ENCODE data around the gene SLC2A10. TPM values are rescaled to one million over a fixed set of nuclear protein-coding genes. Genes with fewer than 3 reads are reported as not detected.

Gene SLC2A10
- total and polyA plus RNA-seq, 10 of the 15 experiments (the other 5 are each of a cell fraction or from before 2014, with no cell fraction given) = not detected

GRCh38 chr20:46709055-46709458 lies 392 bp upstream of the SLC2A10 start (continued):
- TF ChIP-seq E2F8 (IDR thresholded peaks at IDR 0.05; ENCODE audit: low read depth, partially characterized antibody) (no peak), GABPA (IDR thresholded peaks at IDR 0.05; ENCODE audit: low read depth) (no peak), IRF5 (IDR thresholded peaks at IDR 0.05; ENCODE audit: borderline replicate concordance) (no peak), NBN (IDR thresholded peaks at IDR 0.05) (no peak), STAT1 (conservative IDR thresholded peaks at IDR 0.05) (no peak), POLR2A (IDR thresholded peaks at IDR 0.05; ENCODE audit: low read depth, low read length) (no peak), CBX5 (IDR thresholded peaks at IDR 0.05; ENCODE audit: low read depth) (no peak), GATAD2B (conservative IDR thresholded peaks at IDR 0.05; ENCODE audit: low read depth) (no peak), IKZF1 (conservative IDR thresholded peaks at IDR 0.05) (no peak), ZSCAN29 (IDR thresholded peaks at IDR 0.05) (no peak), RAD51 (IDR thresholded peaks at IDR 0.05) (no peak), RAD21 (IDR thresholded peaks at IDR 0.05; ENCODE audit: insufficient read depth, low read depth, low read length) (no peak), ZBTB40 (IDR thresholded peaks at IDR 0.05; ENCODE audit: borderline replicate concordance) (no peak)

All from GM12878 (cell line).